Muscle of arm (tissue), 12 donors: ENCODE results near the gene NIP7. TPM values are rescaled to one million over a fixed set of nuclear protein-coding genes. Genes with fewer than 3 reads are reported as not detected.
"Not testable (repeated sequence)": the region's sequence is repeated elsewhere in the genome, so short reads cannot be mapped to it uniquely, and the experiment has no call there.

Experiments used
- DNase-seq: peaks from one replicate; pipeline ENCODE4 v3.0.0-alpha.2; 2013
- polyA plus RNA-seq, 12 donors: library from polyadenylated mRNA; unstranded; fragments of 120-200 nt; gene quantifications; one replicate each; pipeline ENCODE4 v1.2.1, GENCODE V29; 2013; ENCODE audit not compliant: insufficient read length in 12 of 12

Gene NIP7
- polyA plus RNA-seq, 12 donors, result 15.9 to 34.5 (median 26.2) TPM; not detected in 1

DNA sequence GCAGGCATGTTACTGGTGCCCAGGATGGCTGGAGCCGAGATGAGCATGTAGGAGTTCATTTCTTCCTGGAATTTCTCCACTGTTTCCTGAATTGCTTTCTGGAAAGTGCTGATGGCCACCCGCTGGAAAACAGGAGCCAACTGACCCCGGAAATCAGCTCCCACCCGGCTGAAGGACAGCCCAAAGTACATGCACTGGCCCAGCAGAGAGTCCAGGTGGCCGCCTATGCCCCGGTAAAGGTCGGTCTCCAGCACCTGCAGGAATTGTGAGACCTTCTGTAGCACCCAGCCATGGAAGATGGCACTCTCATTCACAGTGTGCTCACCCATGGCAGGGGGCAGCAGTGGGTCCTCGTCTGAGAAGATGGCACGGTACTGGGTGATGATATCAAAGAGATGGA is 4.9 kb upstream of the NIP7 start:
- no peak for DNase-seq

DNA sequence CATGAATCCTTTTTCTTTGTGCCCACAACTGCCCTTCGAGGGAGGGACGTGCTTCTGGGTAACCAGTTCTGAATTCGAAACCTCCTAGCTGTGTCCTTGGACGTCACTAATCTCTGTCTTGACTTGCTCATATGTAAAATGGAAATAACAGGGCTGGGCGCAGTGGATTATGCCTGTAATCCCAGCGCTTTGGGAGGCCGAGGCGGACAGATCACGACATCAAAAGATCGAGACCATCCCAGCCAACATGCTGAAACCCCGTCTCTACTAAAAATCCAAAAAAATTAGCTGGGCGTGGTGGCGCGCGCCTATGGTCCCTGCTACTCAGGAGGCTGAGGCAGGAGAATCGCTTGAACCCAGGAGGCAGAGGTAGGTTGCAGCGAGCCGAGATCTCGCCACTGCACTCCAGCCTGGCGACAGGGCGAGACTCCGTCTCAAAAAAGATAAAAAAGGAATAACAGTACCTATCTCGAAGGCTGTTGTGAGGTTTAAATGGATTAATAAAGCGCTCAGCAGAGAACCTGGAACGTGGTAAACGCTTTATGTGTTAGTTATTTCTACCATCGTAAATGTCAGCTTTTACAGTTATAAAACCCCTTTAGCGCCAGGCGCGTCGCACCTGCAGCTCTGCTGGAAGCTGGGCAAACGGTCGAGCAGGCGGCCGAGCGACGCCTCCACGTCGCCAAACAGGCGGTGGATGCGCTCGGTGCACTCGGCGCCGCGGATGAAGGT is 849 bp upstream of the NIP7 start:
- no peak for DNase-seq

DNA sequence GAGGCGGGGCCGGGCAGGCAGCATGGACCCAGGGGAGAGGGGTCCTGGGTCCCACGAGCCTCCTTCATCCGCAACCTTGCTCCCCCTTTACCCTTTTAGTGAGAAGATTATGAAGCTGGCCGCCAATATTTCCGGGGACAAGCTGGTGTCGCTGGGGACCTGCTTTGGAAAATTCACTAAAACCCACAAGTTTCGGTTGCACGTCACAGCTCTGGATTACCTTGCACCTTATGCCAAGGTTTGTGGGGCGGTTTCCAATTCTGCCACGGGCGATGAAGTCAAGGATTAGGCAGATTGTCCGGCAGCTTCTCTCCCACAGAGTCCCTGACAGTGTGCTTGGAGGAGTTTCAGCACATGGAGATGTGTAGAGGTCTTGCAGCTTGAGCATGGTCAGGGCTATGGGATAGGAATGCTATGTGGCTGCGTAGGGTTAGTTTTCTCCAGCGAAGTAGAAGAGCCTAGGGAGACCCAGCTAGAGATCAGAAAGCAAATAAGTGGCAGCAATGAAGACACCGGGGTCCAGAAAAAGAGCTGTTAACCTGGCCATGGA is 598 bp downstream of the NIP7 start:
- no peak for DNase-seq

DNA sequence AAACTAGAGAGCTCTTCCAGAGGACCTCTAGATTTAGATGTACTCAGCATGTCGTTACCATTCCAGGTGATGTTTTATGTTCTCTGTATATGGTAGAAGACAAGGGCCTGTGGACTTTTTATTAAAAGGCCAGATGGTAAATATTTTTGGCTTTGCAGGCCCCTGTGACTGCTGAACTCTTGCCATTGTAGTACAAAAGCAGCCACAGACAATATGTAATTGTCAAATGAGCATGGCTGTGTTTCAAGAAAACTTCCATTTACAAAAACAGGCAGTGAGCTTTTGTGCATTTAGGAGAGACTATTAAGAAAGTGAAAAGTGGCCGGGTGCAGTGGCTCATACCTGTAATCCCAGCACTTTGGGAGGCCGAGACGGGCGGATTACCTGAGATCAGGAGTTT is 4.6 kb downstream of the NIP7 start:
- no peak for DNase-seq

DNA sequence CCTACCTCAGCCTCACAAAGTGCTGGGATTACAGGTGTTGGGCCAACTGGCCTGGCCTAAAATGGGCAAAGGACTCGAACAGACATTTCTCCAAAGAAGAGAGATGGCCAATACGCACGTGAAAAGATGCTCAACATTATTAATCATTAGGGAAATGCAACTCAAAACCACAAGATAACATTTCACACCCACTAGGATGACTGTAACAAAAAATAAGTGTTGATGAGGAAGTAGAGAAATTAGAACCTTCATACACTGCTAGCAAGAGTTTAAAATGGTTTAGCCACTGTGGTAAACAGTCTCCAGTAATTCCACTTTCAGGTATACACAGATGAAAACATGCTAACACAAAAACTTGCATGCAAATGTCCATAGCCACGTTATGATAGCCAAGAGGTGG is 6.4 kb downstream of the NIP7 start:
- no peak for DNase-seq

GRCh38 chr16:69346683-69347082 is 7.1 kb downstream of the NIP7 start:
- no peak for DNase-seq

GRCh38 chr16:69348222-69348621 is 8.7 kb downstream of the NIP7 start:
- DNase-seq, result no peak

DNA sequence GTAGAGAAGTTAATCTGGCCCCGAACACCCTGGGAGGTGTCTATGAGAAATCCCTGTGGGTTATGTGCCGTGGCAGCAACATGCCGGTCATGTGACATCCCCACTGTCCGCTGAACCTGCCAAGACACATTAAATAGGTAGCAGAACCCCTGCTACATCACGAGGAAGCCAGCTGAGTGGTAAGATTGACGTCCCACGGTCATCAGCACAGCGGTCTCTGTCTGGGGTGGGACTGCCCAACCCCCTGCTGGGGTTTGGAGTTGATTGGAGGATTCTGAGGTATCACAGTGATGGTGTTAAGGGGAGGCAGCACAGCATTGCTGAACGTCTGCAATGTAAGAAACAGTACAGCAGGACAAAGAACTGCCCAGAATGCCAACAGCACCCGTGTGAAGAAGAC is 10.0 kb downstream of the NIP7 start:
- DNase-seq, result no peak

DNA sequence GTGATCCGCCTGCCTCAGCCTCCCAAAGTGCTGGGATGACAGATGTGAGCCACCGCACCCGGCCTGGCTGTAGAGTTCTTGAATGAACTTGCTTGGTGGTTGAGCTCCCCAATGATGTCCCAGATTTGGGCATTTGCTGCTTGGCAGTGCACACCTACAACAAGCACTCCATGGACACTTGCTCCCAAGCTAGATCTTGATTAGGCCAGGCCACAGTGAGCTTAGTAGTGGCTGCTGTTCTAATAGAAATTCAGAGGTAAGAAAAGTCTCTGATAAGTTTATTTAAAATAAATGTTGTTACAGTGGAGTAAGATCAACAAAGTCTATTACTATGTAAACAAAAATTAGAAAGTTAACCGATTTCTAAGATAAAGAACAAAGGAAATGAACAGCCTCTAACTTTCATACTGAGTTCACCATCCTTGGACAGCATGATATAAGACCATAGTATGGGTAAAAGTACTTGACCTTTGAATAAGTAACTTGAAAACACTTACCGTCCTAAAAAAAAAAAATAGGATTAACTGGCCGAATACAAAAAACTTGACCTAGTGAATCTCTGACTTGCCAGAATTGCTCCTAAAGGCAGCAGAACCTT is 11.1 kb downstream of the NIP7 start:
- DNase-seq, result no peak

- no peak for DNase-seq
Observed at GRCh38 chr16:69351309-69352027, 11.9 kb downstream of the NIP7 start, which contains the start of gene TMED6. Gene TMED6 (minus strand): TSS chr16:69351786. CDS start chr16:69351753, 33 bp downstream.

- not testable (repeated sequence) for DNase-seq
Observed at GRCh38 chr16:69360070-69360469, 20.5 kb downstream of the NIP7 start.

- DNase-seq, result no peak
Observed at GRCh38 chr16:69363281-69363717, 23.7 kb downstream of the NIP7 start.

GRCh38 chr16:69364088-69364487 is 24.5 kb downstream of the NIP7 start:
- DNase-seq, result no peak

- no peak for DNase-seq
Observed at GRCh38 chr16:69365901-69366300, 26.3 kb downstream of the NIP7 start.

GRCh38 chr16:69366431-69366830 is 26.9 kb downstream of the NIP7 start:
- no peak for DNase-seq

GRCh38 chr16:69367980-69368379 is 28.4 kb downstream of the NIP7 start:
- DNase-seq, result no peak

GRCh38 chr16:69368866-69369265 is 29.3 kb downstream of the NIP7 start:
- DNase-seq, result no peak

GRCh38 chr16:69371564-69371963 is 32.0 kb downstream of the NIP7 start:
- no peak for DNase-seq

DNA sequence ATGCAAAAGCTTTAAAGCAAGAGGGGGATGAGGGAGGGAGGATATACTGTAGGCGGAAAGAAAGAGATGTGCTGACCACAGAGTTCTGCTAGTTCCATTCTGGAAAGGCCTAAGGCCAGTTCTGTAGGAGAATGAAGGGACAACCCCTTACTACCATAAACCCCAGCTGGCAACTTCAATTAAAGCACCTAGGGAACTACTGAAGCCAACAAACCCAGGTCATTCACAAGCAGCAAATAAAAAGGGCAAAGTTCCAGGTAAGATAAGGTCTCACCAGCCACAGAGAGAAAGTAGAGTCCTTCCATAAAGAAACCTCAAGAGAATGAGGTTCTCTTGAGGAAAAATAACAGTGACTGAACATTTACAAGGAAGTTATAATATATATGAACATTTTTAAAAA is 33.4 kb downstream of the NIP7 start:
- DNase-seq, result no peak

DNA sequence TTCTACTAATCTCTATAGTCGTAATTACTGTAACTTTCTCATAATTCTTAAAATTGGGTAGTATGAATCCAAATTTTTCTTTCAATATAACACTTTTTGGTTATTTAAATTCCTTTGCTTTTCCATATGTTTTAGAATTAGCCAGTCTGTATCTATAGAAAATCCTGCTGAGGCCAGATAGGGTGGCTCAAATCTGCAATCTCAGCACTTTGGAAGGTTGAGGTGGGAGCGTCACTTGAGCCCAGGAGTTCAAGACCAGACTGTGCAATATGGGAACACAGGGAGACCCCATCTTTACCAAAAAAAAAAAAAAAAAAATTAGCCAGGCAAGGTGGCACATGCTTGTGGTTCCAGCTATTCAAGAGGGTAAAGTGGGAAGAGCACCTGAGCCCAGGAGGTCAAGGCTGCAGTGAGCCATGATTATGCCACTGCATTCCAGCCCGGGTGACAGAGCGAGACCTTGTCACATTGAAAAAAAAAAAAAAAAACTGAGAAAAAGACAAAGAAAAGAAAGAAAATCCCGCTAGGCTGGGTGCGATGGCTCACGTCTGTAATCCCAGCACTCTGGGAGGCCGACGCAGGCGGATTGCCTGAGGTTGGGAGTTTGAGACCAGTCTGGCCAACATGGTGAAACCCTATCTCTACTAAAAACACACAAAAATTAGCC is 37.0 kb downstream of the NIP7 start:
- no peak for DNase-seq

DNA sequence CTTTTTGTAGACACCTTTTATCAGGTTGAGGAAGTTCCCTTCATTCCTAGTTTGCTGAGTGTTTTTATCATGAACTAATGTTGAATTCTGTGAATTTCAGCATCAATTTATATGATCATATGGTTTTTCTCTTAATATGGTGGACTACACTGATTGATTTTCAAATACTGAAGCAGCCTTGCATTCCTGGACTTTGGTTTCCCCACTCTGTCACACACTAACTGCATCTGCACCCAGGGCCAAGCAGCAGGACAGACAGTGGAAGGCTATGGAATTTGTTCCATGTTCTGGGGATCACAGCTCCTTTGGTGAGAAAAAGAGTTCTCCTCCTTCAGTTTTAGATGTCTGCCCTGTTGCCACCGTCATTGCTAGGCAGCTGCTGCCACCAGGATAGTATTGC is 38.5 kb downstream of the NIP7 start:
- no peak for DNase-seq

DNA sequence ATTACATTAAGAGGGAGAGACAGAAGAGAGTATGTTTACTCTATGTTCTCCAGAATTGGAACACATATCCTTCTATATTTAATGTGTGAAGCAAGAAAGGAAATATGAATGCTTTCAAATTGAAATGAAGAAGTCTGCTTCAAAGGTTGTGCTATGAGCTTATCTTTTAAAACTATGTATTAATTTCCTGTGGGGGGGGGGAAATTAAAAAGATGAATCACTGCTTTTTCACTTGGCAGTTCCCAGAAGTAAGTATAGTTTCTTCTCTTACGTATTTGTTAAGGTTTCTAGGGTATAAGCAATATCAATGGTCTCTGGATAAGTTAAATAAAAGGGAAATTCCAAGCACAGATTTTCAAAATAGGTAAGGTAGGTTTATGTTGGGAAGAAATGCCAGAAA is 39.2 kb downstream of the NIP7 start:
- DNase-seq, result no peak
